Tibial nerve (tissue), 4 donors: ENCODE measurements around the gene CDC25B.

ENCODE experiments used
- EP300 ChIP-seq, 2 donors: sonication (generic); formaldehyde crosslinking; IDR thresholded peaks; one replicate each; pipeline ENCODE4 v1.6.1; 2017; ENCODE audit warnings: antibody characterized with exemption in 2 of 2, mild to moderate bottlenecking in 1 of 2
- TF ChIP-seq, protein P1 (sequence below), 5 experiments: fragments of 200-600 bp in 3 of 5; fragments of 450-650 bp in 2 of 5; sonication (generic) in 3 of 5; IDR thresholded peaks; one replicate each; pipeline ENCODE4 v1.5.1; 2016 to 2019; ENCODE audit warnings: antibody characterized with exemption in 5 of 5, mild to moderate bottlenecking in 3 of 5, moderate library complexity in 2 of 5

DNA sequence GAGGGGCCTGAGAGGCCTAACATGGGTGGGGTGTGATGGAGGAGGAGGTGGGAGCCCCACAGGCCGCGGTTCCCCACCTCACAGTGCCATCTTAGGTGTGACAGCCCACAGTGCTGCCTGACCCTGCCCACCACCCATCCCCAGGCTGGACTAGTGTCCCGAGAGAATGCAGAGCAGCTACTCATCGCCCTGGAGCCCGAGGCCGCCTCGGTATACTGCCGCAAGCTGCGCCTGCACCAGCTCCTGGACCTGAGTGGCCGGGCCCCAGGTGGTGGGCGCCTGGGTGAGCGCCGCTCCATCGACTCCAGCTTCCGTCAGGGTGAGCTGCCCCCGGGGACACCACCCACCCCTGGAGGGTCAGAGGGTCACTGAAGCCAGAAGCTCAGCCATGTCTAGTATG, 48.0 kb upstream of the CDC25B start:
- TF ChIP-seq, protein P1, sequence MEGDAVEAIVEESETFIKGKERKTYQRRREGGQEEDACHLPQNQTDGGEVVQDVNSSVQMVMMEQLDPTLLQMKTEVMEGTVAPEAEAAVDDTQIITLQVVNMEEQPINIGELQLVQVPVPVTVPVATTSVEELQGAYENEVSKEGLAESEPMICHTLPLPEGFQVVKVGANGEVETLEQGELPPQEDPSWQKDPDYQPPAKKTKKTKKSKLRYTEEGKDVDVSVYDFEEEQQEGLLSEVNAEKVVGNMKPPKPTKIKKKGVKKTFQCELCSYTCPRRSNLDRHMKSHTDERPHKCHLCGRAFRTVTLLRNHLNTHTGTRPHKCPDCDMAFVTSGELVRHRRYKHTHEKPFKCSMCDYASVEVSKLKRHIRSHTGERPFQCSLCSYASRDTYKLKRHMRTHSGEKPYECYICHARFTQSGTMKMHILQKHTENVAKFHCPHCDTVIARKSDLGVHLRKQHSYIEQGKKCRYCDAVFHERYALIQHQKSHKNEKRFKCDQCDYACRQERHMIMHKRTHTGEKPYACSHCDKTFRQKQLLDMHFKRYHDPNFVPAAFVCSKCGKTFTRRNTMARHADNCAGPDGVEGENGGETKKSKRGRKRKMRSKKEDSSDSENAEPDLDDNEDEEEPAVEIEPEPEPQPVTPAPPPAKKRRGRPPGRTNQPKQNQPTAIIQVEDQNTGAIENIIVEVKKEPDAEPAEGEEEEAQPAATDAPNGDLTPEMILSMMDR (IDR thresholded peaks at IDR 0.05) = no peak
- TF ChIP-seq EP300 (IDR thresholded peaks at IDR 0.05) = no peak
